HG03159 (cell line): ENCODE results near the gene TENM3.

Experiments
- ATAC-seq: cut with Tn5 transposase; IDR thresholded peaks from one replicate; pipeline ENCODE4 v1.9.1; 2021; ENCODE audit warnings: mild to moderate bottlenecking, moderate library complexity; ENCODE audit not compliant: unreplicated experiment

The TENM3 gene

GRCh38 chr4:182495645-182496385, 252.6 kb downstream of the TENM3 start:
- no peak for ATAC-seq

- no peak for ATAC-seq
Measured at GRCh38 chr4:182496408-182496807, 253.2 kb downstream of the TENM3 start.

- no peak for ATAC-seq
Measured at GRCh38 chr4:182502064-182502463, 258.9 kb downstream of the TENM3 start.

- ATAC-seq = no peak
Measured at GRCh38 chr4:182504463-182504862, 261.3 kb downstream of the TENM3 start.

- ATAC-seq = no peak
Measured at GRCh38 chr4:182507805-182508204, 264.6 kb downstream of the TENM3 start.

GRCh38 chr4:182510836-182511235, 267.6 kb downstream of the TENM3 start:
- ATAC-seq = no peak

GRCh38 chr4:182513587-182514291, 270.5 kb downstream of the TENM3 start:
- ATAC-seq = peak; percentile 62

GRCh38 chr4:182518421-182518820, 275.2 kb downstream of the TENM3 start:
- ATAC-seq = no peak

- no peak for ATAC-seq
Measured at GRCh38 chr4:182519528-182519927, 276.3 kb downstream of the TENM3 start.

GRCh38 chr4:182521011-182521410, 277.8 kb downstream of the TENM3 start:
- ATAC-seq = no peak

GRCh38 chr4:182528819-182529218, 285.6 kb downstream of the TENM3 start:
- no peak for ATAC-seq

GRCh38 chr4:182530451-182530850, 287.2 kb downstream of the TENM3 start:
- ATAC-seq = no peak

- no peak for ATAC-seq
Measured at GRCh38 chr4:182531555-182532162, 288.5 kb downstream of the TENM3 start.

GRCh38 chr4:182532441-182532840, 289.2 kb downstream of the TENM3 start:
- no peak for ATAC-seq

GRCh38 chr4:182533964-182534363, 290.8 kb downstream of the TENM3 start:
- ATAC-seq = no peak

- no peak for ATAC-seq
Measured at GRCh38 chr4:182536221-182536811, 293.1 kb downstream of the TENM3 start.

- no peak for ATAC-seq
Measured at GRCh38 chr4:182537031-182537795, 294.0 kb downstream of the TENM3 start.

- no peak for ATAC-seq
Measured at GRCh38 chr4:182538031-182538430, 294.8 kb downstream of the TENM3 start.

- ATAC-seq = no peak
Measured at GRCh38 chr4:182540496-182540895, 297.3 kb downstream of the TENM3 start.

GRCh38 chr4:182547435-182547834, 304.2 kb downstream of the TENM3 start:
- ATAC-seq = peak; percentile 96

GRCh38 chr4:182548156-182548555, 305.0 kb downstream of the TENM3 start:
- ATAC-seq = no peak
